Muscle layer of duodenum (tissue), 2 donors: Measurements from ENCODE around the gene APCDD1L.

Source experiments
- H3K27ac ChIP-seq: one replicate; pipeline ENCODE4 v1.7.0; 2013; ENCODE audit warnings: mild to moderate bottlenecking, low read length
- H3K27me3 ChIP-seq: one replicate; pipeline ENCODE4 v1.7.0; 2013; ENCODE audit warnings: low read depth, mild to moderate bottlenecking, control low read depth, low read length
- H3K36me3 ChIP-seq, 2 donors: one replicate each; pipeline ENCODE4 v1.7.0; 2013; ENCODE audit warnings: low read length in 2 of 2, control low read depth in 1 of 2, mild to moderate bottlenecking in 1 of 2; ENCODE audit not compliant: insufficient read depth in 2 of 2, control insufficient read depth in 1 of 2
- H3K4me1 ChIP-seq, 2 donors: one replicate each; pipeline ENCODE4 v1.7.0; 2013; ENCODE audit warnings: low read length in 2 of 2, mild to moderate bottlenecking in 2 of 2, control low read depth in 1 of 2, moderate library complexity in 1 of 2; ENCODE audit not compliant: insufficient read depth in 2 of 2, control insufficient read depth in 1 of 2
- H3K4me3 ChIP-seq, 2 donors: one replicate each; pipeline ENCODE4 v1.7.0; 2013; ENCODE audit warnings: low read length in 2 of 2, low read depth in 1 of 2, mild to moderate bottlenecking in 1 of 2
- H3K9me3 ChIP-seq, 2 donors: one replicate each; pipeline ENCODE4 v1.7.0; 2013; ENCODE audit warnings: low read length in 2 of 2, control low read depth in 1 of 2, mild to moderate bottlenecking in 1 of 2; ENCODE audit not compliant: control insufficient read depth in 1 of 2
- donor health status: healthy.

The APCDD1L gene

DNA sequence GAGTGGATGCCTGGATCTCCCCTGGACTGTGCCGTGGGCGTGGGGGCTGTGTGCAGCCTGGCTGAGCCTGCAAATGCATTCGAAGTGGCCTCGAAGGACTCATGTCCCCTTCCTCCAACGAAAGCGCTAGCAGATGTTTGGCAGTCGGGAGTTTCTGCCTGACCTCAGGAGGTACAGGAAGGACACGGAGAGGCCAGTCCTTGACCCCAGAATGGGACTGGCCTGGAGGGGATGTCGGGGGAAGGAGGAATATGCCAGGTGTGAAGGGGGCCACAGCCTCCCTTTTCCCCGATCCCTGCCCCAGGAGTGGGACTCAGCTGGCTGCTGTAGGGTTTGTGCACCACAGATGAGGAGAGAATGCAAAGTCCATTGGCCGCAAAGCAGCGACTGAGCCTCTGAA is 45.6 kb downstream of the APCDD1L start:
- Histone ChIP-seq H3K27ac (no peak overlapping the region), H3K36me3 (no peaks in the 10 kb centered on the region), H3K9me3 (no peaks in the 10 kb centered on the region), H3K4me3 (no peak overlapping the region), H3K4me1 (peaks cover 0 to 25% of the 10 kb centered on the region in 2 donors), H3K27me3 (no peaks in the 10 kb centered on the region)

GRCh38 chr20:58467572-58468527 is 47.3 kb downstream of the APCDD1L start:
- H3K9me3 ChIP-seq: no peaks in the 10 kb centered on the region
- no peak overlapping the region for H3K4me3 ChIP-seq
- H3K27ac ChIP-seq: no peak overlapping the region
- no peaks in the 10 kb centered on the region for H3K36me3 ChIP-seq
- no peaks in the 10 kb centered on the region for H3K27me3 ChIP-seq
- peaks cover 0 to 25% of the 10 kb centered on the region in 2 donors for H3K4me1 ChIP-seq

GRCh38 chr20:58466729-58467571 is 48.2 kb downstream of the APCDD1L start:
- Histone ChIP-seq H3K4me3 (no peak overlapping the region), H3K9me3 (no peaks in the 10 kb centered on the region), H3K27ac (no peak overlapping the region), H3K27me3 (no peaks in the 10 kb centered on the region), H3K4me1 (peaks cover 0 to 23% of the 10 kb centered on the region in 2 donors), H3K36me3 (no peaks in the 10 kb centered on the region)

- Histone ChIP-seq H3K27me3 (no peaks in the 10 kb centered on the region), H3K27ac (no peak overlapping the region), H3K4me1 (peaks cover 0 to 16% of the 10 kb centered on the region in 2 donors), H3K36me3 (no peaks in the 10 kb centered on the region), H3K4me3 (no peak overlapping the region), H3K9me3 (no peaks in the 10 kb centered on the region)
These were observed 49.0 kb downstream of the APCDD1L start for GRCh38 chr20:58466095-58466708.

- no peak overlapping the region for H3K27ac ChIP-seq
- no peaks in the 10 kb centered on the region for H3K9me3 ChIP-seq
- no peaks in the 10 kb centered on the region for H3K36me3 ChIP-seq
- H3K4me1 ChIP-seq: peaks cover 0 to 12% of the 10 kb centered on the region in 2 donors
- H3K27me3 ChIP-seq: no peaks in the 10 kb centered on the region
- no peak overlapping the region for H3K4me3 ChIP-seq
These were observed 50.4 kb downstream of the APCDD1L start for GRCh38 chr20:58464838-58465237.

GRCh38 chr20:58463256-58463655 is 51.9 kb downstream of the APCDD1L start:
- no peak overlapping the region for H3K27ac ChIP-seq
- no peaks in the 10 kb centered on the region for H3K9me3 ChIP-seq
- H3K36me3 ChIP-seq: no peaks in the 10 kb centered on the region
- peaks cover 0 to 8% of the 10 kb centered on the region in 2 donors for H3K4me1 ChIP-seq
- H3K4me3 ChIP-seq: no peak overlapping the region
- no peaks in the 10 kb centered on the region for H3K27me3 ChIP-seq

DNA sequence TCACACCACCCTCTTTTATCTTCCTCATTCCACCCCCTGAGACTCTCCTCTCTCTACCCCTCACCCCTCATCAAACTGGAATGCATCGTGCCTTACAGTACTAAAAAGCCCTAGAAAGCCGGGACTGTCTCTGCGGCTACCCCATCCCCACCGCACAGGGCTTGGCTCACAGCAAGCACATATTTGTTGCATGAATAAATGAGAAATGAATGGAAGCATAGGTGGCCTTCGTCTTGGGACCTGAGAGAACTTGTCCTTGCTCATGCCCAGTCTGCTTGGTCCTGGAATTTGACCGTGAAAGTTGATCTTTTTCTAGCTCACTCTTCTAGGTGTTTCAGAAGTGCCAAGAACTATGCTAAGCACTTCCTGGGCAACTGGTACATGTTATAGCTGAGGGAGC is 53.3 kb downstream of the APCDD1L start:
- no peak overlapping the region for H3K27ac ChIP-seq
- no peaks in the 10 kb centered on the region for H3K27me3 ChIP-seq

GRCh38 chr20:58461104-58461503 is 54.1 kb downstream of the APCDD1L start:
- Histone ChIP-seq H3K4me1 (no peaks in the 10 kb centered on the region), H3K36me3 (no peaks in the 10 kb centered on the region), H3K27me3 (no peaks in the 10 kb centered on the region), H3K27ac (no peak overlapping the region), H3K4me3 (no peak overlapping the region), H3K9me3 (no peaks in the 10 kb centered on the region)

More for the DNA sequence above, 53.3 kb downstream of the APCDD1L start:
- Histone ChIP-seq H3K4me3 (no peak overlapping the region), H3K9me3 (no peaks in the 10 kb centered on the region), H3K4me1 (no peaks in the 10 kb centered on the region), H3K36me3 (no peaks in the 10 kb centered on the region)

DNA sequence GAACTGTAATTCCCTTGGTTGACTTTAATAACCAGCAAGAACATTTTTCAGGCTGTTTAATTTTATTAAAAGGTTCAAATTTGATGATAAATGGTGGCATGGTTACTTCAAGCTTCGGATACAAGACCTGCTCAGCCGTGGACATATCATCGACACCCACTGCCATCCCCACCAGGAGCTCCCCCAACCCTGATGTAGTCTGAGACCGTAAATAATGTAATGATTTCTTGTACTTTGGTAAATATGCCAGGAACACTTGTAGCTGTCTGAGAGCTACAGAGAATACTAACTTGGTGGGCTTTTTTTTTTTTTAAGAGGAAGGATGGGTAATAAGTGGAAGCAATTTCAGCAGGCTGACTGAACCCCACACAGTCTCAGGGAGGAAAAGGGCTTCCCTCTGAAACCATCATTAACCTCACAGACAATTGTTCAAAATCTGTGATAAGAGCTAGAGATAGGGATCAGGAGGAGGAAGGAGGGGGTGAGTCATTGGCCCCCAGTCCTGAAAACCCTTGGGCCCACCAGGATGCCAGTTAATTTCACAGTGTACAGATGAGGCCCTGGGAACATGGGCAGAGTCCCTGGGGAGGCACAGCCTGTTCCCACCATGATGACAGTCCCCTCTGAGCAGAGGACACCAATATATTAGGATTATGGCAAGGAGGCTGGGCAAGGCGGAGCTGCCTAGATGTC is 56.0 kb downstream of the APCDD1L start:
- Histone ChIP-seq H3K4me3 (no peak overlapping the region), H3K9me3 (no peaks in the 10 kb centered on the region), H3K4me1 (no peaks in the 10 kb centered on the region), H3K27me3 (no peaks in the 10 kb centered on the region), H3K27ac (no peak overlapping the region), H3K36me3 (no peaks in the 10 kb centered on the region)

DNA sequence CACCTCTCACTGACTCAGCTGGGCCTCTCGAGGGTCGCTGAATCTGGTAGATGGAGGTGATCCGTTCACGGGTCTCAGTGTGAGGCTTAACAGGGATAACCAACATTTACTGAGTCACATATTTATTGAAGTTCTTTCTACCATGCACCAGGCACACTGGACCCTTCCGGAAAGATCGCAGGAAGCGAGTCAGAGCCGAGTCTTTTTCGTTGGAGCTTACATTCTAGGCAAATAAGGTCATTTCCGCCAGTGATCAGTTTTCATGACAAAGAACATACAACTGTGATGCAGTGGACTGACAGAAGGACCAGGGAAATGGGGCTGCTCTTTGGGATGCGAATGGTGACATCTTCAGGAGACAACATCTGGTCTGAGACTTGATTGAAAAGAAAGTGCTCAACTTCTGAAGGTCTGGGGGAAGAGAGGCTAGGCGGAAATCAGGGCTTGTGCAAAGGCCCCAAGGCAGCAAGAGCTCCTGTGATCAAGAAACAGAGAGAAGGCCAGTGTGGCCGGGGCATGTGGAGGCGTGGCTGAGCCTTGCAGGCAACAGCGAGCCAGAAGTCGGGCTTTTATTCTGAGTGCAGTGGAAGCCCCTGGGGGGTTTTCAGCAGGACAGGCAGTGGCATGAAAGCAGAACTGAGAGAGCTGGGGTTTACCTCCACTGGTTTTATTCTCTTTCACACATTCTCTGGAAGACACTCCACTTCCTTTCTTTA is 56.7 kb downstream of the APCDD1L start:
- Histone ChIP-seq H3K9me3 (no peaks in the 10 kb centered on the region), H3K27me3 (no peaks in the 10 kb centered on the region), H3K4me1 (no peaks in the 10 kb centered on the region), H3K27ac (no peak overlapping the region), H3K36me3 (no peaks in the 10 kb centered on the region), H3K4me3 (no peak overlapping the region)
